ENCODE data around the gene ZDHHC3.

Gene ZDHHC3

DNA sequence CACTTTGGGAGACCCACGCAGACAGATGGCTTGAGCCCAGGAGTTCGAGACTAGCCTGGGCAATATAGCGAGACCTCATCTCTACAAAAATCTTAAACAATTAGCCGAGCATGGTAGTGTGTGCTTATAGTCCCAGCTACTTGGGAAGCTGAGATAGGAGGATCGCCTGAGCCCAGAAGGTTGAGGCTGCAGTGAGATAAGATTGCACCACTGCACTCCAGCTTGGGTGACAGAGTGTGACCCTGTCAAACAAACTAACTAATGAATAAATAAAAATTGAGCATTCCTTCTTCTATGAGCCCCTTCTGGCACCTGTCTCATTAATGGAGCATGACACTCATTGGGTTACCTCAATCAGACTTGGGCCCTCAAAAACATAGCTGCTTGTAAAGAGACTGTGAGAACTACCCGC is 7.5 kb downstream of the ZDHHC3 start:
- H3K27ac ChIP-seq (ENCODE audit: low read length): no peak overlapping the region
- no peak for TF ChIP-seq EZH2phosphoT487 (IDR thresholded peaks at IDR 0.05; ENCODE audit: low read depth)
- TF ChIP-seq, protein P1, sequence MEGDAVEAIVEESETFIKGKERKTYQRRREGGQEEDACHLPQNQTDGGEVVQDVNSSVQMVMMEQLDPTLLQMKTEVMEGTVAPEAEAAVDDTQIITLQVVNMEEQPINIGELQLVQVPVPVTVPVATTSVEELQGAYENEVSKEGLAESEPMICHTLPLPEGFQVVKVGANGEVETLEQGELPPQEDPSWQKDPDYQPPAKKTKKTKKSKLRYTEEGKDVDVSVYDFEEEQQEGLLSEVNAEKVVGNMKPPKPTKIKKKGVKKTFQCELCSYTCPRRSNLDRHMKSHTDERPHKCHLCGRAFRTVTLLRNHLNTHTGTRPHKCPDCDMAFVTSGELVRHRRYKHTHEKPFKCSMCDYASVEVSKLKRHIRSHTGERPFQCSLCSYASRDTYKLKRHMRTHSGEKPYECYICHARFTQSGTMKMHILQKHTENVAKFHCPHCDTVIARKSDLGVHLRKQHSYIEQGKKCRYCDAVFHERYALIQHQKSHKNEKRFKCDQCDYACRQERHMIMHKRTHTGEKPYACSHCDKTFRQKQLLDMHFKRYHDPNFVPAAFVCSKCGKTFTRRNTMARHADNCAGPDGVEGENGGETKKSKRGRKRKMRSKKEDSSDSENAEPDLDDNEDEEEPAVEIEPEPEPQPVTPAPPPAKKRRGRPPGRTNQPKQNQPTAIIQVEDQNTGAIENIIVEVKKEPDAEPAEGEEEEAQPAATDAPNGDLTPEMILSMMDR (IDR thresholded peaks at IDR 0.05; ENCODE audit: low read depth, low read length): no peak
- H3K4me1 ChIP-seq (ENCODE audit: low read length): peaks cover 10% of the 10 kb centered on the region

DNA sequence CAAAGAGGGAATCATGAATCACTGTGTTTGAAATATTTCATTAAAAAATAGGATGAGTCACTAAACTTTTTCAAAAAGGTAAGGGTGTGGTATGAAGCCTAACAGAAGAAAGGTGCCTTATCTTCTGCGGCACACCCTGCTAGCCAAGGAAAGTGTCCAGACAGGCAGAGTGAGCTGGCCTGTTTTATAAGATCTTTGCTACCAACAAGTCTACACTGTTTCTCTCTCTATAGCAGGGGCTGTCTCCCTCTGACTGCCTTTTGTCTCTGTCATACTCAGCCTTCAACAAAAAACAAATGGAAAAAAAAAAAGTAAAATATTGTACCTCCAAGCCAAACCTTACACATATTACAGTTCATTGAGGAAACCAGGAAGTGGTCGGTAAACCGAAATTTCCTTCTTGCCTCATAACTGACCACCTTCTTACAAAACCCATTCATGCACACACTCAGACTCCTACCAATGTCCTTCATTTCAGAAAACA is 9.1 kb downstream of the ZDHHC3 start:
- Histone ChIP-seq H2AFZ (ENCODE audit: low read depth, low read length) (no peak overlapping the region), H4K20me1 (ENCODE audit: insufficient read depth, low read length) (peaks cover 42% of the 10 kb centered on the region), H3K9ac (ENCODE audit: low read length) (no peak overlapping the region), H3K36me3 (replicated peaks; ENCODE audit: low read depth, low read length) (peaks cover 6% of the 10 kb centered on the region), H3K79me2 (ENCODE audit: low read length) (peaks cover 84% of the 10 kb centered on the region), H3K4me2 (ENCODE audit: low read length) (no peak overlapping the region), H3K27ac (ENCODE audit: low read length) (no peak overlapping the region), H3K4me3 (ENCODE audit: low read length) (no peak overlapping the region), H3K27me3 (ENCODE audit: low read depth, low read length) (no peaks in the 10 kb centered on the region), H3K4me1 (ENCODE audit: low read length) (peaks cover 10% of the 10 kb centered on the region), H3K9me3 (ENCODE audit: insufficient read depth, low read length) (no peaks in the 10 kb centered on the region)
- TF ChIP-seq, protein P1 (IDR thresholded peaks at IDR 0.05; ENCODE audit: low read depth, low read length): no peak
- no peak for TF ChIP-seq EZH2phosphoT487 (IDR thresholded peaks at IDR 0.05; ENCODE audit: low read depth)

More for the DNA sequence above, 7.5 kb downstream of the ZDHHC3 start:
- no peaks in the 10 kb centered on the region for H3K27me3 ChIP-seq (ENCODE audit: low read depth, low read length)
- no peaks in the 10 kb centered on the region for H3K9me3 ChIP-seq (ENCODE audit: insufficient read depth, low read length)
- H3K79me2 ChIP-seq (ENCODE audit: low read length): peaks cover 80% of the 10 kb centered on the region
- no peak overlapping the region for H3K9ac ChIP-seq (ENCODE audit: low read length)
- H2AFZ ChIP-seq (ENCODE audit: low read depth, low read length): no peak overlapping the region
- peaks cover 6% of the 10 kb centered on the region for H3K36me3 ChIP-seq (replicated peaks; ENCODE audit: low read depth, low read length)
- peaks cover 36% of the 10 kb centered on the region for H4K20me1 ChIP-seq (ENCODE audit: insufficient read depth, low read length)
- H3K4me2 ChIP-seq (ENCODE audit: low read length): no peak overlapping the region
- H3K4me3 ChIP-seq (ENCODE audit: low read length): no peak overlapping the region

DNA sequence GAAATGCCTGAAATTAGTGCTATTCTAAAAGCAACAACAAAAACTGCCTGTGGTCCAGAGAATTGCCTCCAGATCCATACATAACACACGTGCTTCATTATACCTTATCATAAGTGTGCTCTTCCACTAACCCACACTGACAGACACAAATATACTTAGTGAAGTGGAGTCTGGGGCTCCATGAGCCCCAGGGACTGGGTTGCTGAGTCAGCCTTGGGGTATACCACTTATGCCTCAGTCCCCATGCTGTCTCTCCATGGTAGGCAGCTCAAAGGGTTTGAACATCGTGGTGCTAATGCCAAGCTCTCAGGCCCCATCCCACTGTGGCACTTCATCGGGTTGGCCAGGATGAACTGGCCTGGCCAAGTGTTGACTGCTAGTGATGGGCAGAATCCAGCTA is 10.8 kb downstream of the ZDHHC3 start:
- H3K4me1 ChIP-seq (ENCODE audit: low read length): peaks cover 17% of the 10 kb centered on the region
- no peak overlapping the region for H3K4me2 ChIP-seq (ENCODE audit: low read length)
- TF ChIP-seq, protein P1 (IDR thresholded peaks at IDR 0.05; ENCODE audit: low read depth, low read length): no peak
- no peak for TF ChIP-seq EZH2phosphoT487 (IDR thresholded peaks at IDR 0.05; ENCODE audit: low read depth)
- H3K27me3 ChIP-seq (ENCODE audit: low read depth, low read length): no peaks in the 10 kb centered on the region
- H3K27ac ChIP-seq (ENCODE audit: low read length): no peak overlapping the region
- H3K9me3 ChIP-seq (ENCODE audit: insufficient read depth, low read length): no peaks in the 10 kb centered on the region
- H3K36me3 ChIP-seq (replicated peaks; ENCODE audit: low read depth, low read length): peaks cover 2% of the 10 kb centered on the region
- peaks cover 38% of the 10 kb centered on the region for H4K20me1 ChIP-seq (ENCODE audit: insufficient read depth, low read length)
- H3K79me2 ChIP-seq (ENCODE audit: low read length): peaks cover 88% of the 10 kb centered on the region
- H2AFZ ChIP-seq (ENCODE audit: low read depth, low read length): no peak overlapping the region
- no peak overlapping the region for H3K9ac ChIP-seq (ENCODE audit: low read length)
- no peak overlapping the region for H3K4me3 ChIP-seq (ENCODE audit: low read length)

DNA sequence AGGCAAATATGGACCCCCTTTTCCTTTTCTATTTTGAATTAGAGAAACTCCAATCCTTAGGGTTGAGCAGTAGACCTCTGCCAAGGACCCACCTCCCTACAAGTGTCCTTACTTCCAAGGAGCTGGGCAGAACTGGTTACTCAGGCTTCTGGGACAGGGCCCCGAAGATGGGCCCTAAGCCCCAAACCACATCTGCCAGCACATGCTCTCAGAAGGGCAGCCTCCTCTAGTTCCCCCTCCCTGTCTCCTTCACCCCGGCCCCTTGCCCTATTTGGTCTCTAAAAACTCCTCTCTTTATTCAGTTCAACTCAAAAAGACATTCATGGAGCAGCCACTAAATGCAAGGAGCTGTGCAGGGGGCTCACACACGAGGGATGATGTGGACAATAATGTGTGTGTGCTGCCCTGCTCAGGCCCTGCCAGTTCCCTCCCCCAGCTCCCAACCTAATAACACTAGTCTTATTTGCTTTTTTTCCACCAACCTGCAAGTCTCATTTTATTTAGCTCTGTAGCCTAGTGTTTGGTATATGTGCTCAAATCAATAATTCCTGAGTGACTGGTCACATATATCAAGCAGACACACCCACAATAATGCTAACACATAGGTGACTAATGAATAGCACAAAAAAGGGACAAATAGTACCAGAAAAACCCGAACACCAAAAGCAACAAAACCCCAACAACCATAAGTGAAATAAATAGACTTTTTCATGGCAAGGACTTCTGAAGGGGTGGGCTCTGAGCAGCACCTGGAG is 12.2 kb downstream of the ZDHHC3 start:
- Histone ChIP-seq H3K27ac (ENCODE audit: low read length) (no peak overlapping the region), H4K20me1 (ENCODE audit: insufficient read depth, low read length) (peaks cover 32% of the 10 kb centered on the region; the same call in 1 of the 2 replicates), H2AFZ (ENCODE audit: low read depth, low read length) (no peak overlapping the region), H3K27me3 (ENCODE audit: low read depth, low read length) (no peaks in the 10 kb centered on the region), H3K4me2 (ENCODE audit: low read length) (no peak overlapping the region), H3K4me3 (ENCODE audit: low read length) (no peak overlapping the region), H3K4me1 (ENCODE audit: low read length) (peaks cover 8% of the 10 kb centered on the region), H3K36me3 (replicated peaks; ENCODE audit: low read depth, low read length) (peaks cover 2% of the 10 kb centered on the region), H3K9me3 (ENCODE audit: insufficient read depth, low read length) (no peaks in the 10 kb centered on the region), H3K9ac (ENCODE audit: low read length) (no peak overlapping the region), H3K79me2 (ENCODE audit: low read length) (peaks cover 80% of the 10 kb centered on the region)
- TF ChIP-seq, protein P1 (IDR thresholded peaks at IDR 0.05; ENCODE audit: low read depth, low read length): no peak
- TF ChIP-seq EZH2phosphoT487 (IDR thresholded peaks at IDR 0.05; ENCODE audit: low read depth): no peak

All from OCI-LY3 (cell line).